IMR-90 (cell line): ENCODE results near the gene PRKN. TPM values are rescaled to one million over a fixed set of nuclear protein-coding genes. Genes with fewer than 3 reads are reported as not detected.

ENCODE experiments used
- ATAC-seq: fragments of 200-7000 bp; cut with Tn5 transposase; 2 replicates; pipeline ENCODE4 v1.9.1; 2020; ENCODE audit warnings: low read depth, mild to moderate bottlenecking, moderate library complexity
- BruUV-seq: library from RNA; stranded (reverse); fragments of 400-500 nt; replicated peaks from 2 replicates; lab custom pipeline; 2021; lab: Mats Ljungman, UMichigan
- CTCF ChIA-PET: fragments of 300-600 bp; formaldehyde crosslinking; extraction: SDS; loops from one replicate; lab custom pipeline; 2021; ENCODE audit warnings: antibody characterized with exemption; lab: Yijun Ruan, JAX
- POLR2A ChIA-PET: fragments of 300-600 bp; sonication (Branson Sonifier 250); formaldehyde crosslinking; loops from one replicate; lab custom pipeline; 2022; ENCODE audit warnings: antibody characterized with exemption; ENCODE audit not compliant: unreplicated experiment; lab: Charles Lee
- DNase-seq: peaks from one replicate; pipeline ENCODE4 v3.0.0; 2013
- H2AFZ ChIP-seq: replicated peaks from 2 replicates; pipeline ENCODE3; 2013; ENCODE audit warnings: low read length, mild to moderate bottlenecking; ENCODE audit not compliant: poor library complexity
- H2AK5ac ChIP-seq: 2 replicates; pipeline ENCODE4 v1.6.1; 2013; ENCODE audit warnings: low read depth, low read length, inconsistent platforms
- H2AK9ac ChIP-seq: replicated peaks from 2 replicates; pipeline ENCODE3; 2013; ENCODE audit warnings: mild to moderate bottlenecking, low read depth, low read length, moderate library complexity; ENCODE audit not compliant: poor library complexity
- H2BK120ac ChIP-seq: 2 replicates; pipeline ENCODE4 v1.6.1; 2013; ENCODE audit warnings: low read depth, low read length, inconsistent platforms
- H2BK15ac ChIP-seq: 3 replicates; pipeline ENCODE4 v1.6.1; 2013; ENCODE audit warnings: low read depth, low read length, inconsistent platforms
- H2BK20ac ChIP-seq: 2 replicates; pipeline ENCODE4 v1.6.1; 2013; ENCODE audit warnings: low read depth, mild to moderate bottlenecking, inconsistent platforms, low read length, moderate library complexity
- H2BK5ac ChIP-seq: 2 replicates; pipeline ENCODE4 v1.6.1; 2013; ENCODE audit warnings: mild to moderate bottlenecking, low read depth, low read length, inconsistent platforms; ENCODE audit not compliant: poor library complexity, severe bottlenecking
- H3K14ac ChIP-seq: replicated peaks from 2 replicates; pipeline ENCODE4 v1.6.1; 2013; ENCODE audit warnings: low read depth, low read length, inconsistent platforms
- H3K18ac ChIP-seq: 2 replicates; pipeline ENCODE4 v1.6.1; 2013; ENCODE audit warnings: low read depth, low read length, control low read depth
- H3K23ac ChIP-seq: 2 replicates; pipeline ENCODE4 v1.6.1; 2013; ENCODE audit warnings: low read depth, low read length, inconsistent platforms
- H3K27ac ChIP-seq: 2 replicates; pipeline ENCODE4 v1.5.1; 2013; ENCODE audit warnings: mild to moderate bottlenecking, control low read depth, low read length; ENCODE audit not compliant: insufficient read depth
- H3K27me3 ChIP-seq: 2 replicates; pipeline ENCODE4 v1.6.1; 2013; ENCODE audit warnings: low read length; ENCODE audit not compliant: control insufficient read depth, insufficient read depth
- H3K36me3 ChIP-seq: 2 replicates; pipeline ENCODE4 v1.6.1; 2013; ENCODE audit warnings: low read length, mixed read lengths; ENCODE audit not compliant: control insufficient read depth, insufficient read depth
- H3K4ac ChIP-seq: 2 replicates; pipeline ENCODE4 v1.6.1; 2013; ENCODE audit warnings: low read depth, low read length, inconsistent platforms
- H3K4me1 ChIP-seq: 2 replicates; pipeline ENCODE4 v1.6.1; 2013; ENCODE audit warnings: low read length, mixed read lengths; ENCODE audit not compliant: control insufficient read depth, insufficient read depth
- H3K4me2 ChIP-seq: 2 replicates; pipeline ENCODE4 v1.6.1; 2013; ENCODE audit warnings: low read depth, mild to moderate bottlenecking, control low read depth, low read length, moderate library complexity
- H3K4me3 ChIP-seq: 2 replicates; pipeline ENCODE4 v1.5.1; 2013; ENCODE audit warnings: low read depth, mild to moderate bottlenecking, control low read depth, low read length, moderate library complexity; ENCODE audit not compliant: insufficient read depth
- H3K56ac ChIP-seq: 2 replicates; pipeline ENCODE4 v1.6.1; 2013; ENCODE audit warnings: low read length, inconsistent platforms; ENCODE audit not compliant: insufficient read depth; ENCODE audit errors: extremely low read depth
- H3K79me1 ChIP-seq, 2 experiments: 2 replicates each; pipeline ENCODE4 v1.6.1; 2013; ENCODE audit warnings: low read length in 2 of 2, inconsistent platforms in 1 of 2, low read depth in 1 of 2
- H3K9ac ChIP-seq: 2 replicates; pipeline ENCODE4 v1.6.1; 2013; ENCODE audit warnings: low read depth, low read length, control low read depth
- H3K9me1 ChIP-seq: 2 replicates; pipeline ENCODE4 v1.6.1; 2013; ENCODE audit warnings: low read length, inconsistent platforms; ENCODE audit not compliant: insufficient read depth
- H3K9me3 ChIP-seq: 2 replicates; pipeline ENCODE4 v1.6.1; 2013; ENCODE audit warnings: low read length; ENCODE audit not compliant: control insufficient read depth, insufficient read depth
- H4K20me1 ChIP-seq: 2 replicates; pipeline ENCODE4 v1.6.1; 2013; ENCODE audit warnings: low read length, inconsistent platforms; ENCODE audit not compliant: insufficient read depth
- H4K5ac ChIP-seq: 2 replicates; pipeline ENCODE4 v1.6.1; 2013; ENCODE audit warnings: mild to moderate bottlenecking, low read depth, low read length, control low read depth
- H4K8ac ChIP-seq, 2 experiments: 2 replicates each; pipeline ENCODE4 v1.6.1; 2013; ENCODE audit warnings: low read depth in 2 of 2, low read length in 2 of 2, control low read depth in 1 of 2, inconsistent platforms in 1 of 2
- H4K91ac ChIP-seq: 2 replicates; pipeline ENCODE4 v1.6.1; 2013; ENCODE audit warnings: low read depth, low read length, inconsistent platforms; ENCODE audit not compliant: insufficient read depth
- MAFK ChIP-seq: IDR thresholded peaks from 2 replicates; pipeline ENCODE4 v1.6.1; 2012; ENCODE audit warnings: low read depth, low read length, improper control_type of control experiment
- MAZ ChIP-seq: IDR thresholded peaks from 2 replicates; pipeline ENCODE4 v1.6.1; 2012; ENCODE audit warnings: low read depth, mild to moderate bottlenecking, low read length, improper control_type of control experiment, moderate library complexity, borderline replicate concordance
- POLR2A ChIP-seq: IDR thresholded peaks from 2 replicates; pipeline ENCODE4 v1.6.1; 2012; ENCODE audit warnings: mild to moderate bottlenecking, low read depth, low read length
- WGBS, 2 experiments: methylation state at CpG; one replicate each; pipeline versions ENCODE4 v1.1.5 to v1.1.7; 2013; ENCODE audit warnings: missing lambda C conversion rate in 2 of 2; ENCODE audit not compliant: insufficient read length in 1 of 2; ENCODE audit errors: extremely low coverage in 2 of 2; 5-methylcytosine and 5-hydroxymethylcytosine counted together
- dilution Hi-C: fragments of 300-500 bp; cut with HindIII; formaldehyde crosslinking; loops from one replicate; pipeline ENCODE4 v1.14.3; 2018; ENCODE audit warnings: low sequenced_read_pairs; ENCODE audit not compliant: unreplicated experiment
- in situ Hi-C: fragments of 300-500 bp; cut with MboI; formaldehyde crosslinking; loops from 3 replicates; pipeline ENCODE4 v1.14.3; 2019; ENCODE audit warnings: low sequenced_read_pairs, inconsistent platforms, mixed read lengths
- intact Hi-C: fragments of 100-400 bp; cut with micrococcal nuclease; formaldehyde crosslinking; loops from 2 replicates; pipeline ENCODE4 v1.10.0; 2022
- polyA plus RNA-seq, 3 experiments: library from polyadenylated mRNA; depleted of rRNA; stranded (reverse); fragments of >200 nt; gene quantifications; 2 replicates each; pipeline ENCODE4 v1.2.3, GENCODE V29; 2012; ENCODE audit warnings: low replicate concordance in 1 of 3
- total RNA-seq: library from RNA; depleted of rRNA; stranded (reverse); fragments of >200 nt; gene quantifications from 2 replicates; pipeline ENCODE4 v1.2.3, GENCODE V29; 2012
- TF ChIP-seq, protein P1 (sequence below): fragments of 150-350 bp; IDR thresholded peaks from 2 replicates; pipeline ENCODE4 v1.6.1; 2017; ENCODE audit warnings: mild to moderate bottlenecking, antibody characterized with exemption, low read length, low read depth

Gene PRKN
- total and polyA plus RNA-seq, 2 of the 4 experiments (the other 2 are of a cell fraction): 0.15 to 0.18 TPM

DNA sequence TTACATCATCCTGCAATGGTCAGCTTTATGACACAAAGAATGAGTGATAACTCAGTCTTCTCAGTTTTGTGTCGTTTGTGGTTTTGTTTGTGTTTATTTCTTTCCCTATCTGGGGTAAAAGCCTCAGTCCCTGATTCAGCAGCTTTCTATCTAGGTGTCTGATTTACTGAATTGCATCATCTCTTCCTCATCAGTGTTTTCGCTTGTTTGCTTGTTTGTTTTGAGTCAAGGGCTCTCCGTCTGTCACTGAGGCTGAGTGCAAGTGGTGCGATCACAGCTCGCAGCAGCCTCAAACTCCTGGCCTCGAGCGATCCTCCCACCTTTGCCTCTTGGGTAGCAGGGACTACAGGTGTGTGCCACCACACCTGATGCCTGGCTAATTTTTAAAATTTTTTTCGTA, 548.9 kb downstream of the PRKN start:
- Histone ChIP-seq H3K56ac (no peak overlapping the region), H4K91ac (no peak overlapping the region), H3K4me1 (no peaks in the 10 kb centered on the region), H3K79me1 (no peaks in the 10 kb centered on the region), H4K8ac (no peak overlapping the region), H3K27ac (no peak overlapping the region), H3K9me3 (peaks cover 21% of the 10 kb centered on the region), H3K4me2 (no peak overlapping the region), H2BK5ac (no peak overlapping the region), H2BK120ac (no peak overlapping the region), H4K20me1 (no peaks in the 10 kb centered on the region), H2AK9ac (no peak overlapping the region), H2AFZ (no peak overlapping the region), H3K36me3 (no peaks in the 10 kb centered on the region), H3K27me3 (no peaks in the 10 kb centered on the region), H4K5ac (no peak overlapping the region), H3K9ac (no peak overlapping the region), H2AK5ac (no peak overlapping the region), H3K4ac (no peak overlapping the region), H2BK20ac (no peak overlapping the region), H3K18ac (no peak overlapping the region), H3K4me3 (no peak overlapping the region), H3K23ac (no peak overlapping the region), H2BK15ac (no peak overlapping the region), H3K9me1 (no peaks in the 10 kb centered on the region), H3K14ac (no peak overlapping the region)
- ATAC-seq: no peak
- dilution Hi-C loops (no loop called here), intact Hi-C loops (no loop called here), in situ Hi-C loops (no loop called here)
- 70% methylated on average over 1 of the region's 8 CpGs; no CpG with 5 or more reads in 1 of the 2 experiments for WGBS, 2 experiments
- ChIA-PET POLR2A (no interaction called here), CTCF (no interaction called here)
- no TSS peak for BruUV-seq
- DNase-seq: no peak
- TF ChIP-seq MAZ (no peak), POLR2A (no peak), MAFK (no peak)
- TF ChIP-seq, protein P1, sequence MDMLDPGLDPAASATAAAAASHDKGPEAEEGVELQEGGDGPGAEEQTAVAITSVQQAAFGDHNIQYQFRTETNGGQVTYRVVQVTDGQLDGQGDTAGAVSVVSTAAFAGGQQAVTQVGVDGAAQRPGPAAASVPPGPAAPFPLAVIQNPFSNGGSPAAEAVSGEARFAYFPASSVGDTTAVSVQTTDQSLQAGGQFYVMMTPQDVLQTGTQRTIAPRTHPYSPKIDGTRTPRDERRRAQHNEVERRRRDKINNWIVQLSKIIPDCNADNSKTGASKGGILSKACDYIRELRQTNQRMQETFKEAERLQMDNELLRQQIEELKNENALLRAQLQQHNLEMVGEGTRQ: no peak
